ENCODE measurements around the gene SLCO4C1. TPM values are rescaled to one million over a fixed set of nuclear protein-coding genes. Genes with fewer than 3 reads are reported as not detected.

Gene SLCO4C1
- total and polyA plus RNA-seq, 9 of the 15 experiments (the other 6 are each of a cell fraction or from before 2014, with no cell fraction given) = 0.04 to 1.1 (median 0.13) TPM; not detected in 1

- H3K79me2 ChIP-seq (ENCODE audit: control insufficient read depth, insufficient read depth, low read length) = no peaks in the 10 kb centered on the region
- WGBS (ENCODE audit: insufficient coverage, low coverage, missing lambda C conversion rate) = 0% methylated on average over 2 of the region's 2 CpGs
- DNase-seq (ENCODE audit: extremely low read depth in 1 of 4, low spot score in 3 of 4) (no peak), ATAC-seq (no peak), FAIRE-seq (no peak)
- 0 out of 2 replicates have a peak, but pooled peaks cover 4% of the 10 kb centered on the region for H3K9me3 ChIP-seq (replicated peaks; ENCODE audit: control insufficient read depth, insufficient read depth, low read depth, low read length)
- BruUV-seq (replicated peaks) = no TSS peak
- H3K27ac ChIP-seq (ENCODE audit: extremely low read depth, low read depth, low read length) = no peak overlapping the region
- ChIA-PET CTCF (ENCODE audit: low intra/inter-chr PET ratio) (no interaction called here), POLR2A (no interaction called here)
- H4K20me1 ChIP-seq (replicated peaks; ENCODE audit: control insufficient read depth, insufficient read depth, low read length) = no peaks in the 10 kb centered on the region
- H3K9me1 ChIP-seq (ENCODE audit: control insufficient read depth, insufficient read depth, low read length) = no peaks in the 10 kb centered on the region
- H3K4me1 ChIP-seq (replicated peaks in 1 of 2; ENCODE audit: control insufficient read depth in 2 of 2, insufficient read depth in 2 of 2, low read length in 2 of 2) = no peaks in the 10 kb centered on the region
- no peak overlapping the region for H3K4me2 ChIP-seq (ENCODE audit: insufficient read depth, low read length)
- in situ Hi-C loops (cut with MboI) = no loop called here
- no peaks in the 10 kb centered on the region for H3K27me3 ChIP-seq (ENCODE audit: control insufficient read depth in 2 of 2, insufficient read depth in 2 of 2, low read length in 2 of 2)
- intact Hi-C loops (cut with micrococcal nuclease) = no loop called here
- no peaks in the 10 kb centered on the region for H3K36me3 ChIP-seq (ENCODE audit: control insufficient read depth, insufficient read depth, low read length)
- H2AFZ ChIP-seq (ENCODE audit: low read depth, low read length) = no peak overlapping the region
- no peak overlapping the region for H3K9ac ChIP-seq (ENCODE audit: insufficient read depth in 1 of 2, low read depth in 2 of 2, low read length in 2 of 2)
- no peak overlapping the region for H3K4me3 ChIP-seq
- no peak for TF ChIP-seq NR2F6 (CRISPR knock-in tag; IDR thresholded peaks at IDR 0.05)
- TF ChIP-seq BRF2 (IDR thresholded peaks at IDR 0.05; ENCODE audit: borderline replicate concordance, insufficient read depth, insufficient read length) = no peak
- TF ChIP-seq TCF7 (IDR thresholded peaks at IDR 0.05; ENCODE audit: borderline replicate concordance) = no peak
- no peak for TF ChIP-seq ZNF146 (CRISPR knock-in tag; IDR thresholded peaks at IDR 0.05; ENCODE audit: unreplicated experiment)
- TF ChIP-seq HOXB6 (CRISPR knock-in tag; IDR thresholded peaks at IDR 0.05; ENCODE audit: borderline replicate concordance) = no peak
- TF ChIP-seq ZNF76 (CRISPR knock-in tag; IDR thresholded peaks at IDR 0.05; ENCODE audit: borderline replicate concordance) = no peak
- no peak for TF ChIP-seq CC2D1A (IDR thresholded peaks at IDR 0.05)
- TF ChIP-seq, protein P1, sequence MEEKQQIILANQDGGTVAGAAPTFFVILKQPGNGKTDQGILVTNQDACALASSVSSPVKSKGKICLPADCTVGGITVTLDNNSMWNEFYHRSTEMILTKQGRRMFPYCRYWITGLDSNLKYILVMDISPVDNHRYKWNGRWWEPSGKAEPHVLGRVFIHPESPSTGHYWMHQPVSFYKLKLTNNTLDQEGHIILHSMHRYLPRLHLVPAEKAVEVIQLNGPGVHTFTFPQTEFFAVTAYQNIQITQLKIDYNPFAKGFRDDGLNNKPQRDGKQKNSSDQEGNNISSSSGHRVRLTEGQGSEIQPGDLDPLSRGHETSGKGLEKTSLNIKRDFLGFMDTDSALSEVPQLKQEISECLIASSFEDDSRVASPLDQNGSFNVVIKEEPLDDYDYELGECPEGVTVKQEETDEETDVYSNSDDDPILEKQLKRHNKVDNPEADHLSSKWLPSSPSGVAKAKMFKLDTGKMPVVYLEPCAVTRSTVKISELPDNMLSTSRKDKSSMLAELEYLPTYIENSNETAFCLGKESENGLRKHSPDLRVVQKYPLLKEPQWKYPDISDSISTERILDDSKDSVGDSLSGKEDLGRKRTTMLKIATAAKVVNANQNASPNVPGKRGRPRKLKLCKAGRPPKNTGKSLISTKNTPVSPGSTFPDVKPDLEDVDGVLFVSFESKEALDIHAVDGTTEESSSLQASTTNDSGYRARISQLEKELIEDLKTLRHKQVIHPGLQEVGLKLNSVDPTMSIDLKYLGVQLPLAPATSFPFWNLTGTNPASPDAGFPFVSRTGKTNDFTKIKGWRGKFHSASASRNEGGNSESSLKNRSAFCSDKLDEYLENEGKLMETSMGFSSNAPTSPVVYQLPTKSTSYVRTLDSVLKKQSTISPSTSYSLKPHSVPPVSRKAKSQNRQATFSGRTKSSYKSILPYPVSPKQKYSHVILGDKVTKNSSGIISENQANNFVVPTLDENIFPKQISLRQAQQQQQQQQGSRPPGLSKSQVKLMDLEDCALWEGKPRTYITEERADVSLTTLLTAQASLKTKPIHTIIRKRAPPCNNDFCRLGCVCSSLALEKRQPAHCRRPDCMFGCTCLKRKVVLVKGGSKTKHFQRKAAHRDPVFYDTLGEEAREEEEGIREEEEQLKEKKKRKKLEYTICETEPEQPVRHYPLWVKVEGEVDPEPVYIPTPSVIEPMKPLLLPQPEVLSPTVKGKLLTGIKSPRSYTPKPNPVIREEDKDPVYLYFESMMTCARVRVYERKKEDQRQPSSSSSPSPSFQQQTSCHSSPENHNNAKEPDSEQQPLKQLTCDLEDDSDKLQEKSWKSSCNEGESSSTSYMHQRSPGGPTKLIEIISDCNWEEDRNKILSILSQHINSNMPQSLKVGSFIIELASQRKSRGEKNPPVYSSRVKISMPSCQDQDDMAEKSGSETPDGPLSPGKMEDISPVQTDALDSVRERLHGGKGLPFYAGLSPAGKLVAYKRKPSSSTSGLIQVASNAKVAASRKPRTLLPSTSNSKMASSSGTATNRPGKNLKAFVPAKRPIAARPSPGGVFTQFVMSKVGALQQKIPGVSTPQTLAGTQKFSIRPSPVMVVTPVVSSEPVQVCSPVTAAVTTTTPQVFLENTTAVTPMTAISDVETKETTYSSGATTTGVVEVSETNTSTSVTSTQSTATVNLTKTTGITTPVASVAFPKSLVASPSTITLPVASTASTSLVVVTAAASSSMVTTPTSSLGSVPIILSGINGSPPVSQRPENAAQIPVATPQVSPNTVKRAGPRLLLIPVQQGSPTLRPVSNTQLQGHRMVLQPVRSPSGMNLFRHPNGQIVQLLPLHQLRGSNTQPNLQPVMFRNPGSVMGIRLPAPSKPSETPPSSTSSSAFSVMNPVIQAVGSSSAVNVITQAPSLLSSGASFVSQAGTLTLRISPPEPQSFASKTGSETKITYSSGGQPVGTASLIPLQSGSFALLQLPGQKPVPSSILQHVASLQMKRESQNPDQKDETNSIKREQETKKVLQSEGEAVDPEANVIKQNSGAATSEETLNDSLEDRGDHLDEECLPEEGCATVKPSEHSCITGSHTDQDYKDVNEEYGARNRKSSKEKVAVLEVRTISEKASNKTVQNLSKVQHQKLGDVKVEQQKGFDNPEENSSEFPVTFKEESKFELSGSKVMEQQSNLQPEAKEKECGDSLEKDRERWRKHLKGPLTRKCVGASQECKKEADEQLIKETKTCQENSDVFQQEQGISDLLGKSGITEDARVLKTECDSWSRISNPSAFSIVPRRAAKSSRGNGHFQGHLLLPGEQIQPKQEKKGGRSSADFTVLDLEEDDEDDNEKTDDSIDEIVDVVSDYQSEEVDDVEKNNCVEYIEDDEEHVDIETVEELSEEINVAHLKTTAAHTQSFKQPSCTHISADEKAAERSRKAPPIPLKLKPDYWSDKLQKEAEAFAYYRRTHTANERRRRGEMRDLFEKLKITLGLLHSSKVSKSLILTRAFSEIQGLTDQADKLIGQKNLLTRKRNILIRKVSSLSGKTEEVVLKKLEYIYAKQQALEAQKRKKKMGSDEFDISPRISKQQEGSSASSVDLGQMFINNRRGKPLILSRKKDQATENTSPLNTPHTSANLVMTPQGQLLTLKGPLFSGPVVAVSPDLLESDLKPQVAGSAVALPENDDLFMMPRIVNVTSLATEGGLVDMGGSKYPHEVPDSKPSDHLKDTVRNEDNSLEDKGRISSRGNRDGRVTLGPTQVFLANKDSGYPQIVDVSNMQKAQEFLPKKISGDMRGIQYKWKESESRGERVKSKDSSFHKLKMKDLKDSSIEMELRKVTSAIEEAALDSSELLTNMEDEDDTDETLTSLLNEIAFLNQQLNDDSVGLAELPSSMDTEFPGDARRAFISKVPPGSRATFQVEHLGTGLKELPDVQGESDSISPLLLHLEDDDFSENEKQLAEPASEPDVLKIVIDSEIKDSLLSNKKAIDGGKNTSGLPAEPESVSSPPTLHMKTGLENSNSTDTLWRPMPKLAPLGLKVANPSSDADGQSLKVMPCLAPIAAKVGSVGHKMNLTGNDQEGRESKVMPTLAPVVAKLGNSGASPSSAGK (IDR thresholded peaks at IDR 0.05) = no peak
- no peak for TF ChIP-seq POLR3A (IDR thresholded peaks at IDR 0.05; ENCODE audit: borderline replicate concordance, extremely low read depth, insufficient read depth, insufficient read length)
- TF ChIP-seq ARID1B (IDR thresholded peaks at IDR 0.05) = no peak
These were observed 33.4 kb downstream of the SLCO4C1 start for GRCh38 chr5:102262688-102263087.

Data from K562 (cell line).